Thoracic aorta (tissue), 2 donors: Measurements from ENCODE around the gene LYG1. TPM values are rescaled to one million over a fixed set of nuclear protein-coding genes. Genes with fewer than 3 reads are reported as not detected.
"Not testable (repeated sequence)": the region's sequence is repeated elsewhere in the genome, so short reads cannot be mapped to it uniquely, and the experiment has no call there.

Source experiments
- ATAC-seq: fragments of 150-250 bp; one replicate; pipeline ENCODE4 v1.8.0; 2017; ENCODE audit warnings: low read depth; ENCODE audit not compliant: insufficient number of reproducible peaks, low FRiP score
- DNase-seq: peaks from one replicate; pipeline ENCODE4 v3.0.0-alpha.2; 2020; ENCODE audit warnings: low spot score
- H3K27ac ChIP-seq, 2 donors: fragments of 200-600 bp; sonication (generic); 1 replicate in 1 of 2; 2 replicates in 1 of 2; pipeline ENCODE4 v1.5.1; 2016; ENCODE audit warnings: mild to moderate bottlenecking in 2 of 2, moderate library complexity in 2 of 2
- H3K27me3 ChIP-seq: fragments of 200-600 bp; sonication (generic); replicated peaks from 2 replicates; pipeline ENCODE4 v1.6.0; 2016; ENCODE audit warnings: mild to moderate bottlenecking; ENCODE audit not compliant: insufficient read depth
- H3K36me3 ChIP-seq: fragments of 200-600 bp; sonication (generic); one replicate; pipeline ENCODE4 v1.5.1; 2016
- H3K4me1 ChIP-seq, 2 donors: fragments of 200-600 bp; sonication (generic); 1 replicate in 1 of 2; 2 replicates in 1 of 2; pipeline versions ENCODE4 v1.5.1 to v1.6.0; 2016; ENCODE audit warnings: low read depth in 2 of 2, mild to moderate bottlenecking in 1 of 2; ENCODE audit not compliant: control insufficient read depth in 1 of 2
- H3K4me3 ChIP-seq: fragments of 200-600 bp; sonication (generic); 2 replicates; pipeline ENCODE4 v1.5.1; 2016; ENCODE audit warnings: mild to moderate bottlenecking
- H3K9me3 ChIP-seq: fragments of 200-600 bp; sonication (generic); 2 replicates; pipeline ENCODE4 v1.5.1; 2016
- CTCF ChIP-seq: fragments of 200-600 bp; sonication (generic); IDR thresholded peaks from one replicate; pipeline ENCODE4 v1.5.1; 2019; ENCODE audit warnings: antibody characterized with exemption
- total RNA-seq, 2 donors: library from RNA; depleted of rRNA; stranded (reverse); fragments of >200 nt; gene quantifications; one replicate each; pipeline versions ENCODE4 v1.1.0 to v1.2.3, GENCODE V29; 2016

LYG1 gene
- total RNA-seq, 2 donors from 2014 or later, result 5.8 TPM; not detected in 1

GRCh38 chr2:99297994-99298393 is 3.0 kb downstream of the LYG1 start:
- Histone ChIP-seq H3K36me3 (peaks cover 8% of the 10 kb centered on the region), H3K27me3 (no peaks in the 10 kb centered on the region), H3K9me3 (no peaks in the 10 kb centered on the region), H3K4me1 (no peaks in the 10 kb centered on the region), H3K4me3 (no peak overlapping the region), H3K27ac (no peak overlapping the region)
- DNase-seq (no peak), ATAC-seq (no peak)
- TF ChIP-seq CTCF, result no peak

GRCh38 chr2:99285526-99285925 is 15.5 kb downstream of the LYG1 start:
- H3K4me3 ChIP-seq, result no peak overlapping the region
- ATAC-seq, result no peak
- no peak overlapping the region for H3K27ac ChIP-seq
- no peaks in the 10 kb centered on the region for H3K36me3 ChIP-seq
- TF ChIP-seq CTCF, result no peak
- no peaks in the 10 kb centered on the region for H3K27me3 ChIP-seq
- no peaks in the 10 kb centered on the region for H3K4me1 ChIP-seq
- no peak for DNase-seq
- no peaks in the 10 kb centered on the region for H3K9me3 ChIP-seq

- H3K27ac ChIP-seq, result no peak overlapping the region
- no peaks in the 10 kb centered on the region for H3K36me3 ChIP-seq
- no peak for TF ChIP-seq CTCF
- ATAC-seq, result no peak
- H3K9me3 ChIP-seq, result no peaks in the 10 kb centered on the region
- no peak overlapping the region for H3K4me3 ChIP-seq
- H3K27me3 ChIP-seq, result no peaks in the 10 kb centered on the region
- no peak for DNase-seq
- no peaks in the 10 kb centered on the region for H3K4me1 ChIP-seq
Observed at GRCh38 chr2:99279969-99280695, 20.9 kb downstream of the LYG1 start.

GRCh38 chr2:99278793-99279291 is 22.2 kb downstream of the LYG1 start:
- no peaks in the 10 kb centered on the region for H3K27me3 ChIP-seq
- no peak for DNase-seq
- ATAC-seq, result no peak
- no peak overlapping the region for H3K4me3 ChIP-seq
- H3K36me3 ChIP-seq, result no peaks in the 10 kb centered on the region
- no peak overlapping the region for H3K27ac ChIP-seq
- no peak for TF ChIP-seq CTCF
- no peaks in the 10 kb centered on the region for H3K9me3 ChIP-seq
- no peaks in the 10 kb centered on the region for H3K4me1 ChIP-seq

GRCh38 chr2:99278195-99278765 is 22.7 kb downstream of the LYG1 start:
- not testable (repeated sequence) for H3K9me3 ChIP-seq, H3K4me1 ChIP-seq, H3K36me3 ChIP-seq, DNase-seq, H3K27ac ChIP-seq, H3K4me3 ChIP-seq, ATAC-seq, H3K27me3 ChIP-seq
